ENCODE results near the gene DLEC1. TPM values are rescaled to one million over a fixed set of nuclear protein-coding genes. Genes with fewer than 3 reads are reported as not detected.

The DLEC1 gene
- total RNA-seq, 1 donor from 2014 or later = 0.24 TPM

- no peak for DNase-seq (ENCODE audit: low spot score)
These were observed 69.9 kb downstream of the DLEC1 start for GRCh38 chr3:38108649-38109579.

DNA sequence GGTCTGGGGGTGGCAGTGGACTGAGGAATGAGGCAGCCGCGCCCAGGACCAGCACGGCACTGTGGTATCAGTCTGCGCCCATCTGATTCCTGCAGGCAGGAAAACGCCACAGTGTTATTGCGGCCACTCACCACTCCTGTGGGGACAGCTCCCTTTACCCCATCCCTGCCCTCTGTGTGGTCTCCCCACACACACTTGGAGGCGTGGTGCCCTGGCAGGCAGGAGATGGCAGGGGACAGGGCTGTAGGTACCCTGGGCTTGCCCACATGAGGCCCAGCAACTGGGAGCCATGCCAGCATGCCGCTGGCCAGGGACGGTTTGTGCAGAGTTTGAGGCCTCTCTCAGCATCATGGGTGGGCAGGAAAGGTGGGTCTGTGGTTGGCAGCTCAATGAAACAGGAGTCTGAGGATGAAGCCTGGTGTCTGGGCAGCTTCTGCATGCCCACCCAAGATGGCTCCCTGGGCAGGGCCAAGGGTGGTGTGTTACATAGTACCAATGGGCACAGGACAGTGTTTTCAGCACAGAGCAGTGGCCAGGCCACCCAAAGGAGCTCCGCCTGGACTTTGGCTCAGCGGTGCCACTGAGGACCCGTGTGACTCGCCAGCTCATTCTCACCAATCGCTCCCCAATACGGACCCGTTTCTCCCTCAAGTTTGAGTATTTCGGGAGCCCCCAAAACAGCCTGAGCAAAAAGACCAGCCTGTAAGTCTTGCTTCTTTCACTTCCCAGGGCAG is 70.7 kb downstream of the DLEC1 start:
- no peak for DNase-seq (ENCODE audit: low spot score)

DNA sequence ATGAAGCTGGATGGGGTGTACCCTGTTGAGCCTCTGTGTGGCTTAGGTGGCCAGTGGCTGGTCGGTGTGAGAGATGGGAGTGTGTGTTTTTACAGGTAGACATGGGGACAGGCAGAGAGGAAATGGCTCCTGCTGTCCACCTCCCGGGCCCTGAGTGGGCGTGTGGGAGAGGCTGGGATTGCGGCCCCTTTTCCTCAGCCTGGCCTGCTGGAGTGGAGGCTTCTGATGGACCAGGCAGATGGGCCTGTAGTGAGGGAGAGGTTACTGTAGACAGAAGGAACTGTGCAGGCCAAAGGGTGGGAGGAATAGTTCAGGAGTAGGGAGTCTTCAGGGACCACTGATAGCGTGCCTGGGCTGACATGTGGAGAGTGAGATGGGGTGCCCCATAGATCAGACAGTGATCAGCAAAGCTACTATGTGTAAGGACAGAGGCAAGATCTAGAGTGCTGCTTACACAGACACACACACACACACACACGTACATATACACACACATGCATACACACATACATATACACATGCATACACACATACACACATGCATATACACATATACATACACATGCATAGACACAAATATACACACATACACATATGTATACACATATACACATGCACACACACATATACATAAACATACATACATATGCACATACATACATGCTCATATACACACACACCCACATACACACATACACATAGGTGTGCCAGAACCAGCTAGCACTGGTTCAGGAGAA is 71.5 kb downstream of the DLEC1 start:
- no peak for DNase-seq (ENCODE audit: low spot score)

- no peak for DNase-seq (ENCODE audit: low spot score)
These were observed 72.2 kb downstream of the DLEC1 start for GRCh38 chr3:38111201-38111600.

GRCh38 chr3:38111696-38112377 is 72.8 kb downstream of the DLEC1 start:
- DNase-seq (ENCODE audit: low spot score) = no peak

- DNase-seq (ENCODE audit: low spot score) = no peak
These were observed 73.4 kb downstream of the DLEC1 start for GRCh38 chr3:38112378-38112761.

DNA sequence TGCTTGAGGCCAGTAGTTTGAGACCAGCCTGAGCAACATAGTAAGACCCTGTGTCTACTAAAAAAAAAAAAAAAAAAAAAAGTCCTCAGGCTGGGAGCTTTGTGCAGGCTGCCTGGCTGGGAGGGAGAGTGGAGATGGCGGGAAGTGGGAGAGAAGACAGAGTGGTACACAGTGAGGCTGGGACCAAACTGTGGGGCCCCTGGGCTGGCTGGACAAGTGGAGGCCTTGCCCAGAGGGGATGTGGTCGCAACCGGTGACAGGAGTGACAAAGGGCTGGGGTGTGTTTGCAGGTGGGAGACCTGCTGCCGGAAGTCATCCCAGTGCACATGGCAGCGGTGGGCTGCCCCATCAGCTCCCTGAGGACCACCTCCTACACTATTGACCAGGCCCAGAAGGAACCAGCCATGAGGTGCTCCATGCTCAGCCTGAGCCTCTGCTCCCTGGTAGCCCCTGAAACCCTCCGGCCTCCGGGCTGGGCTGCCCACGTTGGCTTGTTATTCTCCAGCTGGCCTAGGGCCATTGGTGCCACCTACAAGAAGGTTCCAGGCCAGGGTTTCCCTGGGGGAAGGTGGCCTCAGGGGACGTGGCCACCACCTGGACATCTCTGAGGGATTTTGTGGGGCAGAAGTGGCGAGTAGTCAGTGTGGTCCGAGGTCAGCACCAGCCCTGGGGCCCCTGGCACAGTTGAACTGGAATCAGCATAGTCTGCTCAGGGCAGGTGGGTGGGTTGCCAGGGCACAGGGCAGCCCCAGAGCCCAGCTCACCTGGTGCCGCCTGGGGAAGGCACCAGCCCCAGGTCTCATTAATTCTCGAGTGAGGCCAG is 75.3 kb downstream of the DLEC1 start:
- no peak for DNase-seq (ENCODE audit: low spot score)

DNA sequence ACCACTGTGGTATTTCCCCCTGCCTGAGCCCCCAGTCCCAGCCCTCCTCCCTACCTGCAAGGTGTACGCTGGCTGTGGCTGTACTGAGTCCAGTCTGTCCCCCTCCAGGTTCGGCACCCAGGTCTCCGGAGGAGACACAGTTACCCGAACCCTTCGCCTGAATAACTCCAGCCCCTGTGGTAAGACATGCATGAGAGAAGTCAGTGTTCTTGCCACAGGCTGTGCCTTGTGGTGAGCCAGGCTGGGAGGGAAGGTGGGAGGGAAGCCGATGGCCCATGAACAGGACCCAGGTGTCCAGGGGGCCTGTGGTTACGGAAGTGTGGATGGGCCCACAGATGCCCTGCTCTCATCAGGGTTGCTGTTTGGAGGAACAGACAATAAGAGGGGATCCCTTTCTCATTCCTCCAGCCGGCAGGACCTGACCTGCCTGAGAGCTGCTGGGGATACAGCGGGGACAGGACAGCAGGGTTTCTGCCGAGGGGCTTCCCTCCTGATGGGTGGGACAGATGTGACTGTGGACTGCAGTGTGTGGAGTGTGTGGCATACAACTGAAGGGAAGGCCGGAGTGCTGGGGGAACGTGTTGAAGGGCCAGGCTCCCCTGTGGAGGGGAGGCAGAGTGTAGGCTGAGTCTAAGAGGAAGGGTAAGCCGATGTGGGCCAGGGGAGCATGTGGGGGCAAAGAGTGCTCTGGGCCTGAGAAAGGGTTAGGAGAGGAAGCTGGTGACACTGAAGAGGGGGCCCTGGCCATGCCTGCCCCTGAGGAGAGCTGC is 76.1 kb downstream of the DLEC1 start:
- DNase-seq (ENCODE audit: low spot score) = no peak

- no peak for DNase-seq (ENCODE audit: low spot score)
These were observed 76.8 kb downstream of the DLEC1 start for GRCh38 chr3:38115645-38116427.

DNA sequence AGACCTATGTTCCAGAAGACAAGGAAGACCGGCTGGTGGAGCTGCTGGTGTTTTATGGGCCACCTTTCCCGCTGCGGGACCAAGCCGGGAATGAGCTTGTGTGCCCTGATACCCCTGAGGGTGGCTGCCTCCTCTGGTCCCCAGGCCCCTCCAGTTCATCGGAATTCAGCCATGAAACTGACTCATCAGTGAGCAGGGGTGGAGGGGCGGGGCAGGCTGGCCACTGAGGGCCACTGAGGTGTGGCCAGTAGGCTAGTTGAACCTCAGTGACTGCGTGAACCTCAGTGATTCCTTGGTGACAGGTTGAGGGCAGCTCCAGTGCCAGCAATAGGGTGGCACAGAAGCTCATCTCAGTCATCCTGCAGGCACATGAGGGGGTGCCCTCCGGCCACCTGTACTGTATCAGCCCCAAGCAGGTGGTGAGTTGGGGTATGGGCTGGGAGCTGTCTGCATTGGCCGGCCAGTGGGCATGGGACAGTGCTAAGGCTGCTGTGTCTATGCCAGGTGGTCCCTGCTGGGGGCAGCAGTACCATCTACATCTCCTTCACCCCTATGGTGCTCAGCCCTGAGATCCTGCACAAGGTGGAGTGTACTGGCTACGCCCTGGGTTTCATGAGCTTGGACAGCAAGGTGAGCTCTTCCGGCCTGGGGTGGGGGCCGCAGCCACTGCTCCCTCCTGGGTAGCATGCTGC is 77.6 kb downstream of the DLEC1 start:
- DNase-seq (ENCODE audit: low spot score) = no peak

- DNase-seq (ENCODE audit: low spot score) = no peak
These were observed 78.2 kb downstream of the DLEC1 start for GRCh38 chr3:38117163-38117716.

GRCh38 chr3:38117748-38118420 is 78.9 kb downstream of the DLEC1 start:
- DNase-seq (ENCODE audit: low spot score) = peak; percentile 33

DNA sequence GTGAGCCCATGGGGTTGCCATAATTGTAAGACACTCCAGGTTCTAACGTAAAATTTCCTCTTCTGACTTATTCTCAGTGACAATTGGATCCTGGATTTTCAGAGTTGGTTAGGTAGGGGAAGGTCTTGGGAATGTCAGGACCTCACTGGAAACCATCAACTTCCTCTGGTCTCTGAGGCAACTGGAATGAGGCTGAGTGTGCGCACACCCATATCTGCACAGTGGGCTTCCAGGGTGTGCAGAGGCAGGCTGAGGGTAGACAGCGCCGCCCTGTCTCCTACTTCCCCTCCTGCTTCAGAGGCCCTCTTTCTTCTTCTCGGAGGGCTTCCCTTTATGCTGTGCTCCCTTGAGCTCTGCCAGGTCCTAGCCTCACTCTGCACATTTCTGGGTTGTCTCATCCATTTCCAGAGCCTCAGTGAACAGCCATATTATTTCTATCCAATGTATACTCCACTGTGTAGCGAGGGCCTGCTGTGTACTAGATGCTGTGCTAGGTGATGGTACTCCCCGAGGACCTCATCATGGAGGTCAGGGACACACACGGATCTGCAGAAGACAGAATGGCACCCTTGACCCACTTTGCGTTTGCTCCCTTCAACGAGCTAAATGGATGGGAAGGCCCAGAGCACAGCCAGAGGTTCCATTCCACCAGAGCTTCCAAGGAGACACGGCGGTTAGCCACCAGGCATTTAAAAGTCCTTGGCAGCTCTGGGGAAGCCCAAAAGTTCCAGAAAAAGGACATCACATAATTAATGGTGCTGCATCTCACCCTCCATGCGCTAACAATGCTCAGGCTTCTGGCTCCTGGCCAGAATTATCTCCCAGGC is 79.6 kb downstream of the DLEC1 start:
- DNase-seq (ENCODE audit: low spot score) = no peak

- no peak for DNase-seq (ENCODE audit: low spot score)
These were observed 80.2 kb downstream of the DLEC1 start for GRCh38 chr3:38119248-38119544.

GRCh38 chr3:38119821-38120692 is 81.0 kb downstream of the DLEC1 start:
- no peak for DNase-seq (ENCODE audit: low spot score)

All from umbilical cord (tissue), 2 donors.